ENCODE measurements around the gene ASB3. TPM values are rescaled to one million over a fixed set of nuclear protein-coding genes. Genes with fewer than 3 reads are reported as not detected.
"Not testable (repeated sequence)": the region's sequence is repeated elsewhere in the genome, so short reads cannot be mapped to it uniquely, and the experiment has no call there.

ASB3 gene
- polyA plus RNA-seq, 5 donors: 28.3 to 37.6 (median 33.7) TPM

GRCh38 chr2:53793821-53794220, 7.1 kb upstream of the ASB3 start:
- DNase-seq: peak in 1 of 2 donors; percentile 5

GRCh38 chr2:53793261-53793660, 6.5 kb upstream of the ASB3 start:
- DNase-seq: peak; percentile 68 to 79

- DNase-seq: no peak
These were observed 999 bp upstream of the ASB3 start for GRCh38 chr2:53787614-53788289.

GRCh38 chr2:53786352-53786704, 425 bp downstream of the ASB3 start:
- no peak for DNase-seq

GRCh38 chr2:53785366-53785765, 1.4 kb downstream of the ASB3 start:
- DNase-seq: no peak

GRCh38 chr2:53784436-53784835, 2.3 kb downstream of the ASB3 start:
- no peak for DNase-seq

- no peak for DNase-seq
These were observed 4.1 kb downstream of the ASB3 start for GRCh38 chr2:53782676-53783075.

- DNase-seq: no peak
These were observed 6.7 kb downstream of the ASB3 start for GRCh38 chr2:53780056-53780455.

- DNase-seq: no peak
These were observed 8.1 kb downstream of the ASB3 start for GRCh38 chr2:53778536-53779162.

GRCh38 chr2:53777134-53777533, 9.6 kb downstream of the ASB3 start:
- DNase-seq: no peak

GRCh38 chr2:53770264-53770663, 16.5 kb downstream of the ASB3 start:
- DNase-seq: no peak

GRCh38 chr2:53769318-53769945, 17.3 kb downstream of the ASB3 start:
- no peak for DNase-seq

- no peak for DNase-seq
These were observed 18.6 kb downstream of the ASB3 start for GRCh38 chr2:53768242-53768542.

- DNase-seq: peak; percentile 80 to 82
These were observed 19.1 kb downstream of the ASB3 start, which contains the start of gene CHAC2 for GRCh38 chr2:53767405-53768241. TSS of gene CHAC2 (plus strand) at chr2:53767804. CDS start at chr2:53767887, 83 bp downstream.

GRCh38 chr2:53765767-53766166, 21.0 kb downstream of the ASB3 start:
- DNase-seq: no peak

GRCh38 chr2:53757206-53757605, 29.5 kb downstream of the ASB3 start:
- not testable (repeated sequence) for DNase-seq

GRCh38 chr2:53756644-53757043, 30.1 kb downstream of the ASB3 start:
- no peak for DNase-seq

GRCh38 chr2:53755121-53755520, 31.6 kb downstream of the ASB3 start:
- DNase-seq: no peak

GRCh38 chr2:53753041-53753440, 33.7 kb downstream of the ASB3 start:
- no peak for DNase-seq

- DNase-seq: no peak
These were observed 34.4 kb downstream of the ASB3 start for GRCh38 chr2:53752385-53752784.

- no peak for DNase-seq
These were observed 35.0 kb downstream of the ASB3 start for GRCh38 chr2:53751728-53752127.

GRCh38 chr2:53750041-53750768, 36.5 kb downstream of the ASB3 start:
- no peak for DNase-seq
